Measurements from ENCODE around the gene TEX11. TPM values are rescaled to one million over a fixed set of nuclear protein-coding genes. Genes with fewer than 3 reads are reported as not detected.

The TEX11 gene
- total RNA-seq, 2 experiments from 2014 or later: not detected

DNA sequence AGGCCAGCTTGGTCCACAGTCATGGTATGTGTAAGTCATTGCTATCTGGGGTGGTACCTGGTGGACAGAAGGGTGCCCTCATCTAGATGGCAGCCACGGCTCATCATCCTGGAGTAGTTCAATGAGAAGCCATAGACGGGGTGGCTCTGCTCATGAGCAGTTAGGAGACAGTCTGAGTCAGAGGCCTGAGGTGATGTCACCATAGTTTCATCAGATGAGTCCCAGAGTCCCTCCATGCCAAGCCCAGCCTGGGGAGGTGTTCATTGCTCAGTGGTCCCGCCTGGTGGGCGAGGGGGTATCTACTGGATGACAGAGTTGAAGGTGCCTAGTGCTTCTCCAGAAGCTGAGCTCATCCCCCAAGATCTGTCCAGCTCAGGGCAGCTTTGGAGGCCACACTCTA lies 414.1 kb downstream of the TEX11 start:
- no peak overlapping the region for H3K4me3 Mint-ChIP-seq
- DNase-seq: no peak
- H3K9me3 Mint-ChIP-seq: no peaks in the 10 kb centered on the region
- H3K27ac Mint-ChIP-seq: peak overlapping the region; percentile 48
- no peaks in the 10 kb centered on the region for H3K27me3 Mint-ChIP-seq
- POLR2A ChIA-PET: no interaction called here
- H3K4me1 Mint-ChIP-seq: peaks cover 8% of the 10 kb centered on the region
- ATAC-seq (ENCODE audit: low read depth): no peak
- peaks cover 28% of the 10 kb centered on the region for H3K36me3 Mint-ChIP-seq

GRCh38 chrX:70488856-70489255 lies 419.7 kb downstream of the TEX11 start:
- POLR2A ChIA-PET: no interaction called here
- peaks cover 25% of the 10 kb centered on the region for H3K36me3 Mint-ChIP-seq
- no peak overlapping the region for H3K4me3 Mint-ChIP-seq
- no peak overlapping the region for H3K27ac Mint-ChIP-seq
- no peaks in the 10 kb centered on the region for H3K27me3 Mint-ChIP-seq
- H3K4me1 Mint-ChIP-seq: peaks cover 8% of the 10 kb centered on the region
- no peak for DNase-seq
- ATAC-seq (ENCODE audit: low read depth): no peak
- no peaks in the 10 kb centered on the region for H3K9me3 Mint-ChIP-seq

GRCh38 chrX:70485466-70485865 lies 423.0 kb downstream of the TEX11 start:
- H3K9me3 Mint-ChIP-seq: no peaks in the 10 kb centered on the region
- POLR2A ChIA-PET: no interaction called here
- H3K4me3 Mint-ChIP-seq: no peak overlapping the region
- no peak overlapping the region for H3K27ac Mint-ChIP-seq
- H3K27me3 Mint-ChIP-seq: no peaks in the 10 kb centered on the region
- no peak for DNase-seq
- peaks cover 5% of the 10 kb centered on the region for H3K36me3 Mint-ChIP-seq
- no peaks in the 10 kb centered on the region for H3K4me1 Mint-ChIP-seq
- ATAC-seq (ENCODE audit: low read depth): no peak

DNA sequence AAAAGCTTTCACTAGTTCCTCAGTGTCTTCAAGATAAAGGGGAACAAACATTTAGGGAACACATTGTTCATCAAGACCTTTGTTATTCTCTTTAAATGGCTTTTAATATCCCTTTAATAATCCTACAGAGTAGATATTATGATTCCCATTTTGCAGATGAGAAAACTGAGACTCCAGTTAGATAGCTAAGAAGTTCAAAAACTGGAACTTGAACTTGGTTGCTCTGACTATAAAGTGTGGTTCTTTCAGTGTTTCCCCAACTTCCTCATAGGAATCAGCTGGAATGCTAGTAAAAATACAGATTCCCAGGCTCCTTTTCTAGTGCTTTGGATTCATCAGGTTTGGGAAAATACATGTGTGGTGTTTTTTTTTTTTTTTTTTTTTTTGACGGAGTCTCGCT lies 426.2 kb downstream of the TEX11 start:
- no peaks in the 10 kb centered on the region for H3K27me3 Mint-ChIP-seq
- DNase-seq (no peak), ATAC-seq (ENCODE audit: low read depth) (no peak)
- POLR2A ChIA-PET: no interaction called here
- no peak overlapping the region for H3K4me3 Mint-ChIP-seq
- H3K36me3 Mint-ChIP-seq: peaks cover 6% of the 10 kb centered on the region
- no peaks in the 10 kb centered on the region for H3K9me3 Mint-ChIP-seq
- peaks cover 2% of the 10 kb centered on the region for H3K4me1 Mint-ChIP-seq
- no peak overlapping the region for H3K27ac Mint-ChIP-seq

- Mint-ChIP-seq H3K4me3 (no peak overlapping the region), H3K27me3 (no peaks in the 10 kb centered on the region), H3K27ac (no peak overlapping the region), H3K9me3 (no peaks in the 10 kb centered on the region), H3K36me3 (peaks cover 6% of the 10 kb centered on the region), H3K4me1 (peaks cover 2% of the 10 kb centered on the region)
- DNase-seq (no peak), ATAC-seq (ENCODE audit: low read depth) (no peak)
- POLR2A ChIA-PET: no interaction called here
Measured at GRCh38 chrX:70481471-70482270, 426.8 kb downstream of the TEX11 start.

DNA sequence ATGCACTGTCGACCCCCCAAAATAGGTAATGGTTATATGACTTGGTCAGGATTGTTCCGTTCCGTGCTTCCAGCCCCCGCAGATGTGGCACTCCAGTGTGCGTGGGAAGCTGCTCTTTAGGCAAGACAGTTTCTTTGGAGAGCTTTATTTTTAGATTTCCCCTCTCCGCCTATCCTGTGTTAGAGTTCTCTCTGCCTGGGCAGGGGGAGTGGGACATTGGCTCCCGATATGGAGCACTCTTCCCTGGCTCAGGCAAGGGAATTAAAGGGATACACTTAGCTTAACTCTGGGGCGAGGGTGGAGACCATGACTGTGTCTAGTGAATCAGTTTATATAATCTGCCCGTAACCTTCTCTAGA lies 427.9 kb downstream of the TEX11 start:
- H3K27ac Mint-ChIP-seq: no peak overlapping the region
- H3K4me1 Mint-ChIP-seq: peaks cover 2% of the 10 kb centered on the region
- POLR2A ChIA-PET: no interaction called here
- no peaks in the 10 kb centered on the region for H3K27me3 Mint-ChIP-seq
- DNase-seq (no peak), ATAC-seq (ENCODE audit: low read depth) (no peak)
- H3K4me3 Mint-ChIP-seq: no peak overlapping the region
- H3K9me3 Mint-ChIP-seq: no peaks in the 10 kb centered on the region
- H3K36me3 Mint-ChIP-seq: peaks cover 6% of the 10 kb centered on the region

DNA sequence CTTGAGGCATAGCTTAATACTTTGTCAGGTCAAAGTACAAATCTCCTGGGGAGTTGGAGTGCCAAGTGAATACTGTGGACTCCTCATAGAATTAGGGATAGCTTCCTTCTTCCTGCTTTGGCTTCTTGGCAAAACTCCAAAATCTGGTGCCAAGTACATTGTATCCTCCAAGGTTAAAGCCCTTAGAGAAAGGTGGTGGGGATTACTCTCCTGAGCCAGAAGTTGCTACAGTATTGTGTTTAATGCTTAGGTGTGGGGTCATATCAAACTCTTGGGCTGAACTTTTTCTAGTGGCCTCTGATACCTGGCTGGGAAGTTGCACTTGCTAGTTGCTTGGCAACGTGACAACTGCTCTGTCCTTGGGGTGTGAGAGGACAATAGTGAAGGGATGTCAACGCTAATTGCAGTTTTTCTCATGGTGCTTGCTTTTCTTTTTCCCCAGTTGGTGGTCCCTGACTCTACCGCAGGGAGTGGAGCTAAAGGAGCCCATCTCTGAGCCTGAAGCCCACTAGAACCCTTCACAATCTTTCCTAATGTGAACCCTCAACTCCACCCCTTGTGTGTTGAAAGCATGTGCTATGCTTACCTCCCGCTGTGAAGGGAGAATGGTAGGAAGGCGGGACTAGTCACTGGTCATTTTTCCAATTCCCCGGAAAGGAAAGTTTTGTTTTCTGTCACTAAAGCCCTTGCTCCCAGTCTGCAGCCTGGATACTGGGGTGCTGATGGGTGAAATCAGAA lies 428.4 kb downstream of the TEX11 start:
- Mint-ChIP-seq H3K9me3 (no peaks in the 10 kb centered on the region), H3K27ac (no peak overlapping the region), H3K27me3 (no peaks in the 10 kb centered on the region), H3K36me3 (peaks cover 4% of the 10 kb centered on the region), H3K4me3 (no peak overlapping the region), H3K4me1 (peaks cover 2% of the 10 kb centered on the region)
- POLR2A ChIA-PET: no interaction called here
- DNase-seq (no peak), ATAC-seq (ENCODE audit: low read depth) (no peak)

GRCh38 chrX:70479247-70479921 lies 429.1 kb downstream of the TEX11 start:
- POLR2A ChIA-PET: no interaction called here
- Mint-ChIP-seq H3K27ac (no peak overlapping the region), H3K4me1 (peaks cover 2% of the 10 kb centered on the region), H3K4me3 (no peak overlapping the region), H3K9me3 (no peaks in the 10 kb centered on the region), H3K36me3 (peaks cover 4% of the 10 kb centered on the region), H3K27me3 (no peaks in the 10 kb centered on the region)
- ATAC-seq (ENCODE audit: low read depth) (no peak), DNase-seq (no peak)

Other genes starting within 250 kb of the TEX11 start
- under 1 TPM; 0.60 to 0.86 TPM for gene SLC7A3, start 22.4 kb upstream of the TEX11 start, total RNA-seq
- 10 to 100 TPM; 36.8 to 38.7 TPM for gene SNX12, start 159.6 kb upstream of the TEX11 start, total RNA-seq
- gene FOXO4, start 187.1 kb upstream of the TEX11 start, total RNA-seq: 10 to 100 TPM; 22.1 to 24.9 TPM
- gene CXorf65, start 198.0 kb upstream of the TEX11 start, total RNA-seq: 10 to 100 TPM; 26.7 to 30.6 TPM
- gene IL2RG, start 202.9 kb upstream of the TEX11 start, total RNA-seq: 100 to 1,000 TPM; 389 to 395 TPM
- gene MED12, start 209.9 kb upstream of the TEX11 start, total RNA-seq: 10 to 100 TPM; 64.7 to 77.1 TPM
- gene NLGN3, start 236.1 kb upstream of the TEX11 start, total RNA-seq: 1 to 10 TPM; 1.4 to 1.9 TPM

Measured in activated naive CD8-positive, alpha-beta T cell treated with anti-CD3 and anti-CD28 coated beads, Interleukin-2, amount 10 ng/mL, durations not matched to agents 7 days and 5 days (primary cell).